COLO829 (cell line): ENCODE results near the gene ME1.

Source experiments
- DNase-seq: peaks from one replicate; pipeline ENCODE4 v3.0.0; 2012; ENCODE audit warnings: low spot score

ME1 gene

GRCh38 chr6:83190626-83191025 lies 240.2 kb downstream of the ME1 start:
- DNase-seq = no peak

GRCh38 chr6:83188501-83188900 lies 242.3 kb downstream of the ME1 start:
- no peak for DNase-seq

- DNase-seq = no peak
Observed at GRCh38 chr6:83185096-83185495, 245.8 kb downstream of the ME1 start.

- DNase-seq = peak; percentile 59
Observed at GRCh38 chr6:83183082-83183828, 247.6 kb downstream of the ME1 start.

- DNase-seq = no peak
Observed at GRCh38 chr6:83182114-83182513, 248.7 kb downstream of the ME1 start.

- DNase-seq = no peak
Observed at GRCh38 chr6:83180426-83180950, 250.4 kb downstream of the ME1 start.

- DNase-seq = no peak
Observed at GRCh38 chr6:83176246-83176645, 254.6 kb downstream of the ME1 start.

- no peak for DNase-seq
Observed at GRCh38 chr6:83169511-83169910, 261.3 kb downstream of the ME1 start.

GRCh38 chr6:83169106-83169505 lies 261.7 kb downstream of the ME1 start:
- DNase-seq = no peak

- DNase-seq = no peak
Observed at GRCh38 chr6:83168556-83168955, 262.3 kb downstream of the ME1 start.

- no peak for DNase-seq
Observed at GRCh38 chr6:83167726-83168278, 263.0 kb downstream of the ME1 start.
